ENCODE results near the gene MPP3.
"Not testable (repeated sequence)": the region's sequence is repeated elsewhere in the genome, so short reads cannot be mapped to it uniquely, and the experiment has no call there.

MPP3 gene, protein sequence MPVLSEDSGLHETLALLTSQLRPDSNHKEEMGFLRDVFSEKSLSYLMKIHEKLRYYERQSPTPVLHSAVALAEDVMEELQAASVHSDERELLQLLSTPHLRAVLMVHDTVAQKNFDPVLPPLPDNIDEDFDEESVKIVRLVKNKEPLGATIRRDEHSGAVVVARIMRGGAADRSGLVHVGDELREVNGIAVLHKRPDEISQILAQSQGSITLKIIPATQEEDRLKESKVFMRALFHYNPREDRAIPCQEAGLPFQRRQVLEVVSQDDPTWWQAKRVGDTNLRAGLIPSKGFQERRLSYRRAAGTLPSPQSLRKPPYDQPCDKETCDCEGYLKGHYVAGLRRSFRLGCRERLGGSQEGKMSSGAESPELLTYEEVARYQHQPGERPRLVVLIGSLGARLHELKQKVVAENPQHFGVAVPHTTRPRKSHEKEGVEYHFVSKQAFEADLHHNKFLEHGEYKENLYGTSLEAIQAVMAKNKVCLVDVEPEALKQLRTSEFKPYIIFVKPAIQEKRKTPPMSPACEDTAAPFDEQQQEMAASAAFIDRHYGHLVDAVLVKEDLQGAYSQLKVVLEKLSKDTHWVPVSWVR

DNA sequence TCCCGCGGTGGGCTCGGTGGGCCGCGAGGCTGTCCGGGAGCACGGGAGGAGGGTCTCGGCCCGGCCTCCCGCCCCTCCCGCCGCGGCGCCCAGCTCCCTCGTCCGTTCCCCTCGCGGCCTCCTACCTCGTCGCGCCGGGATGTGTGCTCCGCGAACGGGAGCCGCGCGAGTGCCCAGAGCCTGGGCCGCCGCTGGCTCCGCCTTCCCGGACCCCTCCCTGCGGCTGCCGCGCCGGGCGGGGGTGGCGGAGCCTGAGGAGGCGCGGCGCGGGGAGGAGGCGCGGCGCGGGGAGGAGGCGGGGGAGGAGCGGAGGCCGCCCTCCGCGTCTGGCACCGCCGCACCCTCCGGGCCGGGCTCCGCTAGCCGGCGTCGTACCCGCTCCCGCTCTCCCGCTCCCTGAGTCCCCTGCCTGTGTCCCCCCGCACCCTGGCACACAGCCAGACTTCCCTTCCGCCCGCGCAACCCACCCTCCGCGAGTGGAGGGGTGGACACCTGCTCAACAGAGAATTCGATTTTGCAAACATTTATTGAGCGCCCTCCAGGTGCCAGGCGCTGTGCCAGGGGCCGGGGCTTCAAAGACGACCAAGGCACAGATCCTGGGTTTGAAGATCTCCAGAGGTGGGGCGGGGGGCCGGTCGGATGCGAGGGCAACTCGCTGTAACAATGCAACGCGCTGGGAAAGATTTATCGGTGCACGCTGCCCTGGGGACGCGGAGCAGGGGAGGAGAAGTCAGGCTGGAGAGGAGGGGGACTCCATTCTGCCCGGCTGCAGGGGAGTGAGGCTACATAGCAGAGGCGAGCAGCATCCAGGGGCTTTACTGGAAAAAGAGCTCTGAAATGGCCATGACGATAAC lies at the start of gene MPP3:
Gene MPP3 (minus strand): TSS at position 171 of the 854 bp plus-strand sequence. CDS start 1,240 bp downstream, outside the sequence.
- DNase-seq (ENCODE audit: low spot score): peak; percentile 94

DNA sequence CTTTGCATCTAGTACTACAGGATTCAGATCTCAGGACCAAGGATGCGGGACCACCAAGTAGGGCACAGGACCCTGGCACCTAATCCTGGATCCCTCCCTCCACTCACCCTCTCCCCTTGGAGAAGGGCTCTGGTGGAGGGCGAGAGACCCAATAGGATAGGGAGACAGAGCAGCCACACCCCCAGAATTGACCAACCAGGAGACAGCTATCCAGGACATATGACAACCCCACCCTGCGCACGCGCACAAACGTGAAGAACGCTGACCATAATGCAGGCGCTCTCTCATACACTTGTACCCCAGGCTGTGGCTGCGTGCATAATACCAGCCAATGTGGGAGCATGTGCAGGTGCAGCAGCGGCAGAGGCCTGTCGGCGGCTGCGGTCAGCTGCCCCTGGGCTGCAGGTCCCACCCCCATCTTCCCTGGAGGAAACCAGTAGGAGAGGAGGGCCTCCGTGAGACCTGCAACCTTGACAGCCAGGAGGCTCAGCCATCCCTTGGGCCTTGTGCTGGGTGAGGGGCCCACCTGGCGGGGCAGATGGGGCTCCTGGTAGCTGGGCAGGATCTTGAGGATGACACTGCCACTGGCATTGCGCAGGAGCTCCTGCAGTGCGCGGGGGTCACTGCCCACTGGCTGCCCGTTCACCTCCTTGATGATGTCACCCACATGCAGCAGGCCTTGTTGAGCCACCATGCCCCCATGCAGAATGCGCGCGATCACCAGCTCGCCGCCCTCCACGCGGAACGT lies 49.0 kb upstream of the MPP3 start:
- DNase-seq (ENCODE audit: low spot score): no peak

DNA sequence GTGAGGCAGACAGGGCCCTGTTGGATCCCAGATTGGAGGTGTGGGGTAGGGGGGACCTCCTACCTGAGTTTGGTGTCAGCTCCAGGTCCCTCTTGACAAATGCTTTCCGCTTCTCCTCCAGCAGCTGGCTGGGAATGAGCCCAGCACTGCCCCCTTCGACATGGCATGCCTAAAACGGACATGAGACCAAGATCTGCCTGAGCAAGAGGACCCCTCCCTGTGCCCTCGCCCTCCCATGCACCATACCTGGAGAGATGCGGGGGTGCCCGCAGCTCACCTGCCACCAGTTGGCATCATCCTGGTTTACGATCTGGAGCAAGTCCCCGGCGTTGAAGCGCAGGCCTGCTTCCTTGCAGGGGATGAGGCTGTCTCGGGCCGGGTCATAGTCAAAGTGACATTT lies 48.2 kb upstream of the MPP3 start:
- DNase-seq (ENCODE audit: low spot score): no peak

DNA sequence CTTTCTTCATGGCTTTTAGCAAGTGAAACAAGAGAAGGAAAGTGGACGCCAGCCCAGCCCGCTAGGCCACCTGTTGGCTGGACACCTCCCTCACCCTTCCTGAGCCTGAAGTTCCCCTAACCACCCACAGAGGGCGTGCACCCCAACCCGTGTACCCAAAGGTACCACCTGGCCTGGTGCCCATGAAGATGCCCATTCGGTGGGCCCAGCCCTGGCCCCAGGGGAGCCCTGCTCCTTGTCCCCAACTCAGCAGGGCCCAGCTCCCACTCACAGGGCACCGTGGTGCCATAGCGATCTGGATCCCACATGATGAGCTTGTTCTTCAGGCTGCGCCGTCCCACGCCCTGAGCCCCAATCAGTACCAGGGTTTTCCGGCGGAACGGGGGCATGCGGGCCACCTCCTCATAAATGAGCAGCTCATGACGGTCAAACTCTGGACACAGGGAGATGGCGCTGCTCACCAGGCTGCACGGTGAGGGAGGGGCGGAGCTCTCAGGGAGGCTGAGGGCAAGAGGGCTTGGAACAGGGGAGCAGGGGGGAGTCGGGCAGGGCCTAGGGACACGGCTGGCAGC lies 47.6 kb upstream of the MPP3 start:
- DNase-seq (ENCODE audit: low spot score): peak; percentile 31

DNA sequence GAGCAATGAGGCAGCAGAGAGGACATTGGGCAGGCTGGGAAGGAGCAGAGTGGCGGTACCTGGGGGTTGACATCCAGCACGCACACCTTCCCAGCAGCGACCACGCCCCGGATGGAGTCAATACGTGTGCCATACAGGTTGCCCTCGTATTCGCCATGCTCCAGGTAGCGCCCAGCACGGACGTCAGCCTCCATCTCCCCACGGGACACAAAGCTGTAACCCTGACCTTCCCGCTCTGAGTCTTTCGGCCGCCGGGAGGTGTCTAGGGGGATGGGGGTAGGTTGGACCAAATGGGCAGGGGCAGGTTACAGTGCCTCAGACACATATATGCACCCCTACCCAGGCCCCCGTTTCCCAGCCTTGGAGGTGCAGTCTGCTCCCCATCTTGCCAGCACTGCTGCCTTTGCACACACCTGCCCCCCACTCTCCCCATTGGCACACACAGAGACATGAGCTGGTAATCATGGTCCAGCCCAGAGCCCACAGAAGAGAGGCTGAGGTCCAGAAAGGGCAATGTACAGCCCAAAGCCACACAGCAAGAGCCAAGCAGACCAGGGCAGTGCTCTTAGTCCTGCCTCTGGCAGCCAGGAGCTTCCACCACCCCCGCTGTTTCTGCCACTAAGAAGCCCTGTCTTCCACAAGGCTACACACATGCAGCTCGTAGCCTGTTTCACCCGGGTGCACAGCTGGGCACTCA lies 46.9 kb upstream of the MPP3 start:
- no peak for DNase-seq (ENCODE audit: low spot score)

DNA sequence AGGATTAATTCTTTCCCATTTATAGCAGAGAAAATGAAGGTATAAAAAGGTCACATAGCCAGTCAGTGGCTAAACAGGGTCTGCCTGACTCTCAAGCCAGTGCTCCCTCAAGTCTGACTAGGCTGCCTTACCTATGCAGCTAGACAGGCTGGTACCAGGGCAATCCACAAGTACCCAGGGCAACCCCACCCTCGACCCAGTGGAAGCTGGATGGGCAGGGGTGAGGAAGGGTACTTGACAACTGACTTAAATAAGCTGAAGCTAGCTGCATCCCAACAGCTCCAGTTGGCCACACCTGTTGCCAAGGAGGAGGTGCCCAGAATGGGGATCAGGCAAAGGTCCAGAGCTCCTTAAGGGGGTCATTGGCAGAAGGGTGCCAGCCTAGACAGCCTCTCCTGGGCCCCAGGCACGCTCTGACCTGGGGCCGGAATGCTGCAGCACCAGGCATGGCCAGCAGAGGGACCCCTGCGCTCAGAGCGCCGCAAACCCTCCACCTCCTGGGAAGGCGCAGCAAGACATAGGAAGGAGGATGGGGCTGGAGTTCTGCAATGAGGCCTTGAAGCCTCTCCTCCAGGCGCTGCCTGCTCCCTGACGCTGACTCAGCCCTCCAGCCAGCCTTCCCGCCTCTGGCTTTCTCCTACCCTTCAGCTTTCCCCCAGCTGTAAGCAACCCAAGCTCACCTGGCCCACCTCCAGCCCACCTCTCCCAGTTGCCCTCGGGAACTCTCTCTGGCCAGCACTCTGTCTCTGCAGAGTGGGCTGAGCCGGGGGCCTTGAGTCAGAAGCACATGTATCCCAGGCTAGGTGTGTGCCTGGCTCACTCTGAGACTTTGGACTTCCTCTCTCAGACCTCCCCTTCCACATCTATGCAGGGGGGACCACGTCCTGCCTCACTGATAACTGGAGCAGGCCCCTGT lies 45.6 kb upstream of the MPP3 start:
- peak; percentile 96 for DNase-seq (ENCODE audit: low spot score)

DNA sequence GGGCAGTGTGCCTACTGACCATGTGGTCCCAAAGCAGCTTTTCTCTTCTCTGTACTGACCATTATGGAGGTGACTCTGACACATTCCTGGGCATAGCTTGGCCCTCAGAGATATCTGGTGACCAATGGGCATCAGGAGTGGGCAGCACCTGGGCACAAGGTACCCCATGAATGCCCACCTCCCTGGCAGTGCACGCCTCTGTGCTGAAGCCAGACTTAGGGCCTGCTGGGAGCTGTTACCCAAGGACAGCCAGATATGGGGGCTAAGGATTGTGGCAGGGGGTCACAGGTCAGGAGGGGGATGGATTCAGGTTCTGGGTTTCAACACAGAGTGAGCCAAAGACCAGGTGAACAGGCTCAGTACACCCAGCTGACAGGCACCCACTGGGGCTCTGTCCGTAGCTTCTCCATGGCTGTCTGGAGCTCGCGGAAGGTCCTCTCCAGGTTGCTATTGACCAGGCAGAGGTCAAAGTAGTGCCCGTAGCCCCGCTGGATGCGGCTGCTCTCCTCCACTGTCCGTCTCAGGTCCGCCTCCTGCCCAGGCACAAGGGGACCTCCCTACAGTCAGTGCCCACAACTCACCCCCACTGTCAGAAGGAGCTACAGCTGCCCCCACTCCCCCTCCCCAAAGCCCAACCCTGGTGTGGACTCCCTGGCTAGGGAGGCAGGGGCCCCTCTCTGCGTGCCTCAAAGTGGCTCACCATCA lies 44.7 kb upstream of the MPP3 start:
- no peak for DNase-seq (ENCODE audit: low spot score)

DNA sequence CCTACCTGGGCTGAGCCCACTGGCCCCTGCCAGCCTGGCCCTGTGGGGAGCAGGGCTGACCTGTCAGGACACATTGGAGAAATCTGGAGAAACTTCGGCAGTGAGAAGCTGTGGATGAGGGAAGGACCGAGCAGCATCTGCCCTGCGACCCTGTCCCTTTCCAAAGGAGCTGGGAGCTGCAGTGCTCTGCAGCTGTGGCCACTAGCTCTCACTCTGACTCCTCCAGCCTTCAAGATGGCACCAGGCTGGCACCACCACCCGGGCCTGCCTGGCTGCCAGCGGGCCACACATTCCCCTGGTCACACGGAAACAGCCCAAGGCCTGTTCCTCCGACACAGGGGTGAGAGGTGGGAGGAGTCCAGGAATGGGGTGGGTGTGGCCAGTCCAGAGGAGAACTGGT lies 44.1 kb upstream of the MPP3 start:
- no peak for DNase-seq (ENCODE audit: low spot score)

DNA sequence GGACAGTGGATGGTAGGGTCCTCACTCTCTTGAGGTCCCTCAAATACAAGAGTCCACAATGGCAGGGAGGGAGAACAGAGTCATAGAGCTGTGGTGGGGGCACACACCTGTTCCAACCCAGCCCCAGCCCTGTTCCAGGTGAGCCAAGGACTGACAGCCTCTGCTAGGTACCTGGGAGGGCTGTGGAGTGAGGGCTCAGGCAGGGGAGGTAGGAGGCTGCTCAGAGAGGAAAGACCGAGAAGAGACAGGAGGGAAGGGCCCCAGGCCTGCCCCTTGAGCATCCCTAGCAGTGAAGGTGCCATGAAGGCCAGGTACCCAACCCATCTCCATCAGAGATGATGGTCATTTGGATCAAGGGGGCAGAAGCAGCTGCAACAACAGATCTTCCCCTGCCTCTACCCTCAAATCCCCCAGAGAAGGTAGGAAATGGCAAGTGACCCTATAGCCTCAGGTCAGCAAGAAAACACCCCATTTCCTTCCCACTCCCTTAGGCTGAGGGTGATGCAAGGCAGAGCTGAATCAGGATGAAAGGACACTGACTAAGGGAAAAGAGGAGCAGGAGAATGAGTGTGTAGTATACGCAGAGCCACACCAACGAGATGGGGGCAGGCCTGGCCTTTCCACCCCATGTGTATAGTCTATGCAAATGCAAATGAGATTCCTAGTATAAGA lies 42.7 kb upstream of the MPP3 start:
- no peak for DNase-seq (ENCODE audit: low spot score)

DNA sequence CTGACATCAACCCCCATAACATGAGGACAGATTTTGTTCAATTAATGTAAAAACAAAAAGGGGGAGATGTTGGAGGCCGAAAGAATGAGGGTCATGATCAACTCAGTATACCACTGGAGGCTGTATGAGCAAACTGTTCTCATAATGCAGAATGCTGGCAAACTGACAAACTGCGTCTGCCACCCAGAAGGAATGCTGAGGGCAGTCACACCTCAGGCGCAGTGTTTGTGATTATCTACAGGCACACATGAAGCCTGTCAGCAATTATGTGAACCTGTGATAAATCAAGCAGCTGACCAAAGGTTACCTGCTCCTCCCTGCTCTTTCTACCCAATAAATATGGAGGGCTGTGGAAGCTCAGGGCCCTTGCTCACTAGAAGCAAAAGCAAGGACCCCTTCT lies 41.3 kb upstream of the MPP3 start:
- DNase-seq (ENCODE audit: low spot score): no peak

DNA sequence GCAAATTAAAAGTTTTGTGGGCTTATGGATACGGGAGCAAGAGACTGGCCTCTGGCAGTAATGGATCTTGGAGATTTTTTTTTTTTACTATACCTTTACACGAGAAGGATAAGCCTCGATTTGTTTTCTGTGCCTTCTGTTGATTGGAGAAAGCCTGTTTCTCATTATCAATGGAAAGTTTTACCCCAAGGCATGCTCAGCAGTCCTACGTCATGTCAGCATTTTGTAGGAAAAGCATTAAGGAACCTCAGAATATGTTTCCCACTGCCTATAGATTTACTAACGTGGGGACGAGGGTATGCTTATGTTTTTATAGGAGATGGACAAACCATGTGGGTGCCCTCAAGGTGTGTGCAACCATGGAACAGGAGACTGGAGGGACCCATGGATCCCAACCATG lies 40.9 kb upstream of the MPP3 start:
- no peak for DNase-seq (ENCODE audit: low spot score)

DNA sequence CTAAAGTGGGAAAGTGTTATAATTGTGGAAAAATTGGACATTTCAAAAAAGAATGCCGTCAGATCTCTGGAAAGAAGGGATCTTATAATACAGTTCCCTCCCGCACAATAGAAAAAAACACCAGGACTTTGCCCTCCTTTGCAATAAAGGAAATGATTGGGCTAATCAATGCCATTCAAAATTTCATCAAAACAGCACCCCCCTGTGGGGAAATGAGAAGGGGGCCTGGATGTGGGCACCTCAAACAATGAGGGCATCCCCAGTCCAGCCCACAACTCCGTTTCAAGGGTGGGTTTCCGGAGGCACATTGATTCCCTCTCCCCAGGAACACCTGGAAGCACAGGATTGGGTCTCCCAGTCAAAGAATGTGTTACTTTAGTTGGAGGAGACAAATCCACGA lies 40.1 kb upstream of the MPP3 start:
- DNase-seq (ENCODE audit: low spot score): no peak

DNA sequence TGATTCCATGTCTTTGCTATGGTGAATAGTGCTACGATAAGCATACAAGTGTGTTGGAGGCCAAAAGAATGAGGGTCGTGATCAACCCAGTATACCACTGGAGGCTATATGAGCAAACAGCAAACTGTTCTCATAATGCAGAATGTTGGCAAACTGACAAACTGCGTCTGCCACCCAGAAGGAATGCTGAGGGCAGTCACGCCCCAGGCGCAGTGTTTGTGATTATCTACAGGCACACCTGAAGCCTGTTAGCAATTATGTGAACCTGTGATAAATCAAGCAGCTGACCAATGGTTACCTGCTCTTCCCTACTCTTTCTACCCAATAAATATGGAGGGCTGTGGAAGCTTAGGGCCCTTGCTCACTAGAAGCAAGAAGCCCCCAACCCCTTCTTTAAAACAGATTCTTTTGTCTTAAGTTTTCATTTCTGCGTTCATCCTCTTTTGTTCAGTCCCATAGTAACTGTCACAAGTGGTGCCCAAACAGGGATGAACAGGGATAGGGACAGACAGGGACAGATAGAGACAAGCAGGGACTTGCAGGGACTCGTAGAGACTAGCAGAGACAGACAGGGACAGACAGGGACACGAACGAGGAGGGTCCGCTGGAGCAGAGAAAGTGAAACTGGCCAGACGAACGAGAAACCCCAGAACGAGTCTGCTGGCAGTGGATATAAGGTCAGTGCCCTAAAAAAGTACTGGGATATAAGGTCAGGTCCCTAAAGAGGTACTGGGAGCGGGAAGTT lies 39.2 kb upstream of the MPP3 start:
- DNase-seq (ENCODE audit: low spot score): no peak

DNA sequence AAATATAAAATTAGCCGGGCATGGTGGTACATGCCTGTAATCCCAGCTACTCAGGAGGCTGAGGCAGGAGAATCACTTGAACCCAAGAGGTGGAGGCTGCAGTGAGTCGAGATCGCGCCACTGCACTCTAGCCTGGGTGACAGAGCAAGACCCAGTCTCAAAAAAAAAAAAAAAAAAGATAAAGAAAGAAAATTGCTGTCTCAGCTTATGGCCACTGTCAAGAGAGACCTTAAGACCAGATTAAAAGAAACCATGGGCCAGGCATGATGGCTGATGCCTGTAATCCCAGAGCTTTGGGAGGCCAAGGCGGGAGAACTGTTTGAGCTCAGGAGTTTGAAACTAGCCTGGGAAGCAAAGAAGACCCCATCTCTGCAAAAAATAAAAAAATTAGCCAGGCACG lies 36.1 kb upstream of the MPP3 start:
- DNase-seq (ENCODE audit: low spot score): not testable (repeated sequence)

DNA sequence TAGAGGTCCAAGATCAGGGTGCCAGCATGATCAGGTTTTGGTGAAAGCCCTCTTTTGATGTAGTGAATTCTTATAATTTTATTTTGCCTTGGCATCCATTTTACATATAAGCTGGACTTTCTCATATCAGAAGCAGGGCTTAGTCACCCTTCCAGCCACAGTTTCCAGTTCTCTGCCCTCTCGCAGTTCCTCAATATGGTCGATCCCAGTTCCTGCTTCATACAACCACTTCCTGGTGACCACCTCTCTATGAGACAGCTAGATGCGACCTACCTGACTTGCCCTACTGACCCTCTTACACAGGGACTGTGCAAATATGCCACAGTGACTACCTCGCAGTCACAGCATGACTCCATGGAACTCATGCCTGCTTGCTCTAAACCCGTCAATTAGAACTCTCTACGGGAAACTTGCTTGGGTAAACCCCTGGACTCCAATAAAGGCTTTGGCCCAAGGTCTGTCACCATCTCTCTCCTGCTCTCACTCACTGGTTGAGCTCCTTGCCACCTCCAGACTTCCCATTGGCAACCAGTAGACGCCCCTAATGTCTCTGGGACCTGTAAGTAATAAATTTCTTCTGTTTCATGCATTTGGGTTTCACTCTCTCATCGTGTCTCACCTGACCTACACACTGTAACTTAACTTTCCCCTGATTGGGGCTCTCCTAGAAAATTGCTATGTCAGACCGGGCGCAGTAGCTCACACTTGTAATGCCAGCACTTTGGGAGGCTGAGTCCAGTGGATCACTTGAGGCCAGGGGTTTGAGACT lies 35.5 kb upstream of the MPP3 start:
- DNase-seq (ENCODE audit: low spot score): no peak

DNA sequence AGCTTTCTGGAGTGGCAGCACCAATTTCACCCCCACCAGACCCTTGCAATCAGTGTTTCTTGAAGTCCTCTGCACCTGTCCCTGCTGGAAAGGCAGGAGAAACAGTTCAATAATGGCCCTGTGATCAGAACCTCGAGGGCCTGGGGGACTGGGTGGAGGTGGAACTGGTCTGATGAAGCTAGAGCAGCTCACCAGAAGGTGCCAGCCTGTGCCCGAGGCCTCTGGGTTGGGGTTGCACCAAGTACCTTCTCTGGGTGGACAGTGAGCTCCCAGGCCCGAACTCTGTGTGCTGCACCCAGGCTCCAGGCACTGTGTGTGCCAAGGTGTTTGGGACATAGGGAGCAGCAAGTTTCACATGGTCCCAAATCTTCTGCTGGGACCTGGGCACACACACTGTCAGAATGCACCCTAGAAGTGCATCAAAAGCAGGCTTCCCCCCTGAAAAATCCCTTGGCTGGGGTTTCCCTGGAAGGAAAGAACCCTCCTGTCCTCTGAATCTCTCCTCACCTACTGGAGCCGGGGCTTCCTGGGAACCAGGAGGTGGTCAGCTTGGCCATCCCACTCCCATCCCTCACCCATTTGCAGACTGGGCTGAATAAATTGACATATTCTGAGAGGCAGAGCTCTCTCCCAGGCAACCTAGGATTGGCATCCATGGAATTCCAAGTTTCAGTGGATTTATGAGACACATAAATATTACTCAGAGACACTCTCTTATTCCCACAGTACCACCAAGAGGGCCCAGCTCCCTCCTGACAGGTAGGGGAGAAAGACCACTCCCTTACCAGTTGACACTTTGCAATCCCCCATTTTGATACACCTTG lies 31.4 kb upstream of the MPP3 start:
- DNase-seq (ENCODE audit: low spot score): no peak

Measured in AG08395 (cell line).